Mesenchymal stem cell (in vitro differentiated cells and primary cell): ENCODE data around the gene STX10. TPM values are rescaled to one million over a fixed set of nuclear protein-coding genes. Genes with fewer than 3 reads are reported as not detected.
A peak's percentile ranks its signal among the peaks of the same experiment; 100 is the strongest.

Experiments
- DNase-seq: peaks from one replicate; pipeline ENCODE4 v3.0.0-alpha.2; 2013
- H2AFZ ChIP-seq: one replicate; pipeline ENCODE4 v1.6.1; 2013; ENCODE audit warnings: low read depth, mild to moderate bottlenecking, control low read depth, inconsistent platforms, low read length, moderate library complexity
- H2AK5ac ChIP-seq: 2 replicates; pipeline ENCODE4 v1.6.1; 2013; ENCODE audit warnings: low read length, moderate library complexity, mild to moderate bottlenecking, inconsistent platforms; ENCODE audit not compliant: severe bottlenecking
- H2BK120ac ChIP-seq: one replicate; pipeline ENCODE4 v1.6.1; 2013; ENCODE audit warnings: low read depth, mild to moderate bottlenecking, inconsistent platforms, low read length, moderate library complexity
- H2BK12ac ChIP-seq, 2 experiments: one replicate each; pipeline ENCODE4 v1.6.1; 2013; ENCODE audit warnings: inconsistent platforms in 2 of 2, low read length in 2 of 2, mild to moderate bottlenecking in 2 of 2, moderate library complexity in 2 of 2, control low read depth in 1 of 2
- H2BK15ac ChIP-seq: one replicate; pipeline ENCODE4 v1.6.1; 2013; ENCODE audit warnings: mild to moderate bottlenecking, low read depth, inconsistent platforms; ENCODE audit not compliant: poor library complexity, severe bottlenecking
- H2BK5ac ChIP-seq: 2 replicates; pipeline ENCODE4 v1.6.1; 2013; ENCODE audit warnings: low read depth, mild to moderate bottlenecking, low read length, control low read depth, inconsistent platforms; ENCODE audit not compliant: poor library complexity, severe bottlenecking
- H3K14ac ChIP-seq, 2 experiments: one replicate each; pipeline ENCODE4 v1.6.1; 2013; ENCODE audit warnings: inconsistent platforms in 2 of 2, low read length in 2 of 2, control low read depth in 1 of 2, mild to moderate bottlenecking in 1 of 2, moderate library complexity in 1 of 2
- H3K18ac ChIP-seq, 2 experiments: one replicate each; pipeline ENCODE4 v1.6.1; 2013; ENCODE audit warnings: inconsistent platforms in 2 of 2, low read length in 2 of 2, control low read depth in 1 of 2, low read depth in 1 of 2, mild to moderate bottlenecking in 1 of 2
- H3K23ac ChIP-seq, 2 experiments: one replicate each; pipeline ENCODE4 v1.6.1; 2013; ENCODE audit warnings: inconsistent platforms in 2 of 2, low read length in 2 of 2, mild to moderate bottlenecking in 2 of 2, moderate library complexity in 2 of 2, control low read depth in 1 of 2
- H3K27ac ChIP-seq: 2 replicates; pipeline ENCODE4 v1.5.1; 2013; ENCODE audit warnings: mild to moderate bottlenecking, moderate library complexity, low read length, control low read depth, inconsistent platforms; ENCODE audit not compliant: poor library complexity, severe bottlenecking
- H3K27me3 ChIP-seq, 2 experiments: 2 replicates each; pipeline versions ENCODE4 v1.6.1 to v1.7.0; 2013; ENCODE audit warnings: low read length in 2 of 2, mild to moderate bottlenecking in 2 of 2, moderate library complexity in 2 of 2, control low read depth in 1 of 2, inconsistent platforms in 1 of 2; ENCODE audit not compliant: control insufficient read depth in 1 of 2, insufficient read depth in 1 of 2
- H3K36me3 ChIP-seq, 2 experiments: 2 replicates each; pipeline versions ENCODE4 v1.6.1 to v1.7.0; 2013; ENCODE audit warnings: low read length in 2 of 2, control low read depth in 1 of 2, inconsistent platforms in 1 of 2, low read depth in 1 of 2, mild to moderate bottlenecking in 1 of 2; ENCODE audit not compliant: insufficient read depth in 2 of 2, control insufficient read depth in 1 of 2
- H3K4ac ChIP-seq, 2 experiments: one replicate each; pipeline ENCODE4 v1.6.1; 2013; ENCODE audit warnings: inconsistent platforms in 2 of 2, low read length in 2 of 2, mild to moderate bottlenecking in 2 of 2, moderate library complexity in 2 of 2, control low read depth in 1 of 2, low read depth in 1 of 2
- H3K4me1 ChIP-seq: 2 replicates; pipeline ENCODE4 v1.6.1; 2013; ENCODE audit warnings: low read depth, low read length, control low read depth; ENCODE audit not compliant: control insufficient read depth, insufficient read depth
- H3K4me2 ChIP-seq: 2 replicates; pipeline ENCODE4 v1.6.1; 2013; ENCODE audit warnings: low read length, mild to moderate bottlenecking, inconsistent platforms; ENCODE audit not compliant: poor library complexity, severe bottlenecking
- H3K4me3 ChIP-seq, 2 experiments: 2 replicates each; pipeline versions ENCODE4 v1.5.1 to v1.7.0; 2013; ENCODE audit warnings: low read length in 2 of 2, mild to moderate bottlenecking in 2 of 2, control low read depth in 1 of 2, low read depth in 1 of 2; ENCODE audit not compliant: insufficient read depth in 1 of 2
- H3K79me1 ChIP-seq: replicated peaks from 2 replicates; pipeline ENCODE4 v1.6.1; 2013; ENCODE audit warnings: mild to moderate bottlenecking, control low read depth, low read length, inconsistent platforms; ENCODE audit not compliant: poor library complexity, severe bottlenecking
- H3K9ac ChIP-seq: 2 replicates; pipeline ENCODE4 v1.7.0; 2013; ENCODE audit warnings: mild to moderate bottlenecking, low read length, moderate library complexity
- H3K9me3 ChIP-seq: 2 replicates; pipeline ENCODE4 v1.7.0; 2013; ENCODE audit warnings: mild to moderate bottlenecking, low read length; ENCODE audit not compliant: control insufficient read depth
- H4K8ac ChIP-seq: one replicate; pipeline ENCODE4 v1.6.1; 2013; ENCODE audit warnings: inconsistent platforms, mild to moderate bottlenecking, low read length, moderate library complexity
- H4K91ac ChIP-seq: one replicate; pipeline ENCODE4 v1.6.1; 2013; ENCODE audit warnings: mild to moderate bottlenecking, low read length, inconsistent platforms
- WGBS: methylation state at CpG from one replicate; pipeline ENCODE4 v1.1.7; 2013; ENCODE audit warnings: mixed read lengths; 5-methylcytosine and 5-hydroxymethylcytosine counted together
- polyA plus RNA-seq, 2 experiments: library from polyadenylated mRNA; stranded (reverse); fragments of 200-250 nt; gene quantifications; one replicate each; pipeline ENCODE4 v1.2.3, GENCODE V29; 2013

STX10 gene
- polyA plus RNA-seq (2013, experiment 1 of 2): 50.2 TPM
- polyA plus RNA-seq (2013, experiment 2 of 2): 53.2 TPM

- H3K27me3 ChIP-seq: no peaks in the 10 kb centered on the region
- H3K27ac ChIP-seq: peak within 1 kb of the TSS; percentile 98
- peak within 1 kb of the TSS; percentile 97 for H2BK120ac ChIP-seq
- H3K9me3 ChIP-seq: no peaks in the 10 kb centered on the region
- H3K4me3 ChIP-seq: peak within 1 kb of the TSS; percentile 71 to 94
- H3K4me1 ChIP-seq: peaks cover 18% of the 10 kb centered on the region
- H2BK5ac ChIP-seq: peak within 1 kb of the TSS; percentile 97
- peak within 1 kb of the TSS; percentile 99 for H3K9ac ChIP-seq
- H3K36me3 ChIP-seq: peaks cover 9 to 15% of the 10 kb centered on the region in 2 experiments
- peak; percentile 97 for DNase-seq
- H3K4me2 ChIP-seq: peak within 1 kb of the TSS; percentile 85
- H2AFZ ChIP-seq: peak within 1 kb of the TSS; percentile 55
- peak within 1 kb of the TSS; percentile 95 to 98 for H3K18ac ChIP-seq
- H3K14ac ChIP-seq: peak within 1 kb of the TSS; percentile 84 to 98
- peak within 1 kb of the TSS; percentile 79 for H2AK5ac ChIP-seq
- peak within 1 kb of the TSS; percentile 99 for H4K91ac ChIP-seq
- H2BK15ac ChIP-seq: peak within 1 kb of the TSS; percentile 96
- peak within 1 kb of the TSS; percentile 99 for H4K8ac ChIP-seq
- H3K23ac ChIP-seq: peak within 1 kb of the TSS; percentile 42 to 57
- peak within 1 kb of the TSS; percentile 52 to 75 for H2BK12ac ChIP-seq
- WGBS: under 1% methylated on average over 47 of the region's 51 CpGs
- peaks cover 14% of the 10 kb centered on the region for H3K79me1 ChIP-seq
- H3K4ac ChIP-seq: peak within 1 kb of the TSS; percentile 98
Measured at GRCh38 chr19:13150187-13150930, at the start of gene STX10, which contains the start of gene IER2. Gene STX10 (minus strand): TSS chr19:13150375. CDS start chr19:13150173, 202 bp downstream. Gene IER2 (plus strand): TSS chr19:13150411. CDS start chr19:13153187, 2,776 bp downstream.

GRCh38 chr19:13198634-13199033 lies 48.5 kb upstream of the STX10 start:
- H3K4me3 ChIP-seq: no peak overlapping the region
- H2BK120ac ChIP-seq: no peak overlapping the region
- H3K79me1 ChIP-seq: no peaks in the 10 kb centered on the region
- no peak overlapping the region for H4K8ac ChIP-seq
- H3K14ac ChIP-seq: no peak overlapping the region
- H3K36me3 ChIP-seq: no peaks in the 10 kb centered on the region
- H2AK5ac ChIP-seq: no peak overlapping the region
- no peak overlapping the region for H3K9ac ChIP-seq
- no peak overlapping the region for H4K91ac ChIP-seq
- no peak overlapping the region for H2BK12ac ChIP-seq
- H3K27me3 ChIP-seq: no peaks in the 10 kb centered on the region
- H2BK5ac ChIP-seq: no peak overlapping the region
- no peak overlapping the region for H3K27ac ChIP-seq
- no peaks in the 10 kb centered on the region for H3K4me1 ChIP-seq
- H3K9me3 ChIP-seq: no peaks in the 10 kb centered on the region
- DNase-seq: no peak
- no peak overlapping the region for H3K23ac ChIP-seq
- H3K18ac ChIP-seq: no peak overlapping the region
- H3K4ac ChIP-seq: no peak overlapping the region
- H2BK15ac ChIP-seq: no peak overlapping the region
- H2AFZ ChIP-seq: no peak overlapping the region
- 93% methylated on average over 18 of the region's 18 CpGs for WGBS
- H3K4me2 ChIP-seq: no peak overlapping the region

GRCh38 chr19:13195678-13196077 lies 45.5 kb upstream of the STX10 start:
- no peak overlapping the region for H3K4me3 ChIP-seq
- H3K4me1 ChIP-seq: no peaks in the 10 kb centered on the region

GRCh38 chr19:13190781-13191540 lies 40.8 kb upstream of the STX10 start:
- no peak for DNase-seq
- Histone ChIP-seq H3K9ac (no peak overlapping the region), H3K14ac (no peak overlapping the region), H3K27me3 (no peaks in the 10 kb centered on the region), H2AK5ac (no peak overlapping the region), H3K4me1 (no peaks in the 10 kb centered on the region), H2BK5ac (no peak overlapping the region), H3K79me1 (no peaks in the 10 kb centered on the region), H2BK12ac (no peak overlapping the region), H3K23ac (no peak overlapping the region), H3K36me3 (no peaks in the 10 kb centered on the region), H3K9me3 (no peaks in the 10 kb centered on the region), H2AFZ (no peak overlapping the region), H3K4me2 (no peak overlapping the region), H3K18ac (no peak overlapping the region), H2BK15ac (no peak overlapping the region), H4K91ac (no peak overlapping the region), H3K4ac (no peak overlapping the region), H3K27ac (no peak overlapping the region), H3K4me3 (no peak overlapping the region), H4K8ac (no peak overlapping the region), H2BK120ac (no peak overlapping the region)
- 89% methylated on average over 19 of the region's 19 CpGs for WGBS

More at GRCh38 chr19:13195678-13196077, 45.5 kb upstream of the STX10 start:
- no peak overlapping the region for H3K14ac ChIP-seq
- no peak overlapping the region for H3K27ac ChIP-seq
- H3K4ac ChIP-seq: no peak overlapping the region
- no peak overlapping the region for H2BK120ac ChIP-seq
- no peak overlapping the region for H2AK5ac ChIP-seq
- no peak overlapping the region for H3K23ac ChIP-seq
- H3K9ac ChIP-seq: no peak overlapping the region
- H2BK15ac ChIP-seq: no peak overlapping the region
- no peaks in the 10 kb centered on the region for H3K9me3 ChIP-seq
- no peak overlapping the region for H2BK12ac ChIP-seq
- no peak overlapping the region for H2AFZ ChIP-seq
- H2BK5ac ChIP-seq: no peak overlapping the region
- H3K27me3 ChIP-seq: no peaks in the 10 kb centered on the region
- H3K79me1 ChIP-seq: no peaks in the 10 kb centered on the region
- H3K4me2 ChIP-seq: no peak overlapping the region
- no peak for DNase-seq
- no peaks in the 10 kb centered on the region for H3K36me3 ChIP-seq
- no peak overlapping the region for H3K18ac ChIP-seq
- H4K91ac ChIP-seq: no peak overlapping the region
- WGBS: 66% methylated on average over 11 of the region's 11 CpGs
- no peak overlapping the region for H4K8ac ChIP-seq
